PC-3 (cell line): ENCODE data around the gene EXOSC7.

ENCODE experiments used
- CTCF ChIP-seq: fragments of 300-600 bp; sonication (generic); conservative IDR thresholded peaks from 2 replicates; pipeline ENCODE4 v1.5.1; 2017; ENCODE audit warnings: antibody characterized with exemption, low read depth, mild to moderate bottlenecking, low read length
- EZH2 ChIP-seq: fragments of 300-600 bp; sonication (generic); IDR thresholded peaks from one replicate; pipeline ENCODE4 v1.6.1; 2017; ENCODE audit warnings: antibody characterized with exemption, mild to moderate bottlenecking, low read length; ENCODE audit not compliant: unreplicated experiment

- TF ChIP-seq CTCF (no peak), EZH2 (no peak)
These were observed 56.1 kb downstream of the EXOSC7 start for GRCh38 chr3:45032113-45032512.
